Subcutaneous abdominal adipose tissue (tissue), 5 donors: ENCODE data around the gene SLC34A3.

Experiments used
- H3K27ac ChIP-seq: one replicate; pipeline ENCODE4 v1.7.0; 2013; ENCODE audit warnings: low read depth, mild to moderate bottlenecking, inconsistent platforms, low read length, moderate library complexity
- H3K27me3 ChIP-seq, 5 donors: one replicate each; pipeline ENCODE4 v1.7.0; 2013; ENCODE audit warnings: low read length in 5 of 5, inconsistent platforms in 1 of 5; ENCODE audit not compliant: control insufficient read depth in 5 of 5, insufficient read depth in 4 of 5
- H3K36me3 ChIP-seq, 5 donors: one replicate each; pipeline ENCODE4 v1.7.0; 2013; ENCODE audit warnings: low read length in 5 of 5; ENCODE audit not compliant: control insufficient read depth in 5 of 5, insufficient read depth in 5 of 5
- H3K4me1 ChIP-seq, 5 donors: one replicate each; pipeline ENCODE4 v1.7.0; 2013; ENCODE audit warnings: low read length in 5 of 5, mild to moderate bottlenecking in 3 of 5, moderate library complexity in 1 of 5; ENCODE audit not compliant: control insufficient read depth in 5 of 5, insufficient read depth in 5 of 5
- H3K4me3 ChIP-seq, 5 donors: one replicate each; pipeline ENCODE4 v1.7.0; 2013; ENCODE audit warnings: low read length in 5 of 5, low read depth in 1 of 5
- H3K9ac ChIP-seq, 5 donors: one replicate each; pipeline ENCODE4 v1.7.0; 2013; ENCODE audit warnings: low read length in 5 of 5, mild to moderate bottlenecking in 4 of 5, moderate library complexity in 3 of 5
- H3K9me3 ChIP-seq, 5 donors: one replicate each; pipeline ENCODE4 v1.7.0; 2013; ENCODE audit warnings: low read length in 5 of 5; ENCODE audit not compliant: control insufficient read depth in 5 of 5
- donor health status: healthy.
- donor health status: healthy.
- donor health status: healthy.
- donor health status: healthy.
- donor health status: healthy.

The SLC34A3 gene

DNA sequence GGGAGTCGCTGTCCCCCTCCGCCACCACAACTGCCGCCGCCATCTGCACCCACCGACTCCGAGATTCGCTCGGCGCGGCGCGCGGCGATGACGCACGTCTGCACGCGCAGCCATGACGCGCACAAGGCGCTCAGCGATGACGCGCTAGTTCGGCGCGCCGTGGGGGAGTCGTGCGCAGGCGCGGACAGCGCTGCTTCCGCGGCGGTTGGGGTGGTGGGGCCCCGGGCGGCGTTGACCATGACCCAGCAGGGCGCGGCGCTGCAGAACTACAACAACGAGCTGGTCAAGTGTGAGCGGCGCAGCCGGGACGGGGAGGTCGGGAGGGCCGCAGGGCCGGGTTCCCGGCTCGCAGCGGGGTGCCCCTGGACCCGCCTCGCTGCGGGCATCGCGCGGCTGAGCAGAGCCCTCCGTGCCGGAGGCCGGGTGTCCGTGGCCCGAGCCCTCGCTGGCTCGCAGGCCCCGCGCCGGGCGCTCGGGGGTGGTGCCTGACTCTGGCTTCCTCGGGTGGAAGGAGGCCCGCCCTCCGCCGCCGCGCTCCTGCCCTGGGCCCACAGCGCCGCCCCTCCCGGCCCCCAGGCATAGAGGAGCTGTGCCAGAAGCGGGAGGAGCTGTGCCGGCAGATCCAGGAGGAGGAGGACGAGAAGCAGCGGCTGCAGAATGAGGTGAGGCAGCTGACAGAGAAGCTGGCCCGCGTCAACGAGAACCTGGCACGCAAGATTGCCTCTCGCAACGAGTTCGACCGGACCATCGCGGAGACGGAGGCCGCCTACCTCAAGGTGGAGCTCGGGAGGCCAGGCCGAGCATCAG, 42.0 kb upstream of the SLC34A3 start, which contains the start of the genes ANAPC2 and SSNA1:
Gene ANAPC2 (minus strand): TSS at position 71 of the 807 bp plus-strand sequence. CDS start 28 bp downstream, at position 43.
Gene SSNA1 (plus strand): TSS at position 187 of the 807 bp plus-strand sequence. CDS start 51 bp downstream, at position 238.
- Histone ChIP-seq H3K4me3 (peak within 1 kb of the TSS; percentile 90 to 99 (median 95)), H3K9ac (peak within 1 kb of the TSS; percentile 68 to 95 (median 91)), H3K9me3 (no peaks in the 10 kb centered on the region), H3K27ac (peak within 1 kb of the TSS; percentile 91), H3K4me1 (peaks cover 9 to 54% (median 40%) of the 10 kb centered on the region in 5 donors), H3K36me3 (peaks cover 0 to 55% (median 51%) of the 10 kb centered on the region in 5 donors), H3K27me3 (no peaks in the 10 kb centered on the region)

DNA sequence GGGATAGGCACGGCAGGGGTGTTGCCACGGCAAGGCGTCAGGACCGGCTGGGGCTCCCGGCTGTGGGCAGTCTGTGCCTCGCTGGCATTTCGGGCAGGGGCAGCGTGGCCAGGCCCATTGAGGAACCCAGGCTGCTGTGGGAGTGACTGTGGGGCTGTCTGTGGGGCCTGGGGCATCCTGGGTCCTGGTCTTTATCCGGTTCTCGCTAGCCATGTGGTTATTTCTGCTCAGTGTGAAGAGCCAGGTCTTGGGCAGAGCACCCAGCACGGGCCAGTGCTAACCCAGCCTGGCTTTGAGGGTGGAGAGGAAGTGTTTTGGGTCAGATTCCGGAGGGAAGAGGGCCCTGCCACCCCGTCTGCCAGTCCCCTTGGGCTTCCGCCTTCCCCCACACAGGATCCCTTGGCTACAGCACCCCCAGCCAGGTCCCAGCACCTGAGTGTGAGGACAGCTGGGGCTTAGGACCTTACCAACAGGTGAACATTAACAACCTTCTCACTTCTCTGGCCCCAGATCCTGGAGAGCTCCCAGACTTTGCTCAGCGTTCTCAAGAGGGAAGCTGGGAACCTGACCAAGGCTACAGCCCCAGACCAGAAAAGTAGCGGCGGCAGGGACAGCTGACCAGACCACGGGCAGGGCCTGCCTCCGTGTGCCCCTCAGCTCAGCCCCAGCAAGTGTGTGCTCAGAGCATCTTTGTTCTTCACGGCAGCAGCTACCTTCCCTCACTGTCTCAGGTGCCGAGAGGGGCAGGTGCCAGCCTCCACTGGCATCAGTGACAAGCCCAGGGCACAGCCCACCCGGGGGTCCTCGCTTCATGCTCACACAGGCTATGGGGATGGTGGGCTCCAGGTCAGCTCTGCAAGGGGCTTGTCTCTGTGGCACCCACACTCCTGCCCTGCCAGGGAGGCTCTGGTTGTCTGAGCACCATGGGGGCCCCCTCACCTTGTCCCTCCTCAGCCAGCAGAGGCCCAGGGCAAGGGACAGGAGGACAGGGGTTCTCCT, 41.1 kb upstream of the SLC34A3 start:
- no peaks in the 10 kb centered on the region for H3K27me3 ChIP-seq
- peaks cover 0 to 46% (median 42%) of the 10 kb centered on the region in 5 donors for H3K36me3 ChIP-seq
- peak overlapping the region; percentile 68 to 95 (median 91) for H3K9ac ChIP-seq
- peak overlapping the region; percentile 91 for H3K27ac ChIP-seq
- H3K4me1 ChIP-seq, result peaks cover 9 to 54% (median 40%) of the 10 kb centered on the region in 5 donors
- peak overlapping the region; percentile 64 to 99 (median 95) for H3K4me3 ChIP-seq
- H3K9me3 ChIP-seq, result no peaks in the 10 kb centered on the region

- H3K27ac ChIP-seq, result no peak overlapping the region
- H3K36me3 ChIP-seq, result peaks cover 0 to 38% (median 35%) of the 10 kb centered on the region in 5 donors
- no peak overlapping the region for H3K4me3 ChIP-seq
- H3K4me1 ChIP-seq, result peaks cover 9 to 48% (median 40%) of the 10 kb centered on the region in 5 donors
- no peaks in the 10 kb centered on the region for H3K27me3 ChIP-seq
- H3K9me3 ChIP-seq, result no peaks in the 10 kb centered on the region
- H3K9ac ChIP-seq, result peak overlapping the region in 1 of 5 donors; percentile 95
Measured at GRCh38 chr9:137190315-137190856, 40.3 kb upstream of the SLC34A3 start.

DNA sequence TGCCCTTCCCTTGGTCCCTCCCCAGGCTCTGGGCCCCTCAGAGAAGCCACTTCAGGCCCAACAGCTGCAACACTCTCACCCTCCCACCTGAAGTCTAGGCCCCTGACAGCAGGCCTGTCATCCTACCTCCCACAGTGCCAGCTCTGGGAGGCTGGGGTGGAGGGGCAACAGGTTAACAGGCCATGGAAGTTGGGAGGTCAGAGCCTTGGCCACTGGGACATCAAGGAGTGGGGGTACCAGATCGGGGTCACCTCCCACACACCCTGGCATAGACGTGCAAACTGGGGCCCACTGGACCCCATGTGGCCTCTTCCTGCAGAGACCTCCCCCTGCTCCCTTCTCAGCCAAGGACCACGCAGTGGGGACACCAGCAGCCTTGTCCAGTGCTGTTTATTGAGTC, 39.5 kb upstream of the SLC34A3 start:
- Histone ChIP-seq H3K4me1 (peaks cover 9 to 43% (median 34%) of the 10 kb centered on the region in 5 donors), H3K4me3 (no peak overlapping the region), H3K9me3 (no peaks in the 10 kb centered on the region), H3K27me3 (no peaks in the 10 kb centered on the region), H3K36me3 (peaks cover 0 to 30% (median 27%) of the 10 kb centered on the region in 5 donors), H3K9ac (no peak overlapping the region), H3K27ac (no peak overlapping the region)

DNA sequence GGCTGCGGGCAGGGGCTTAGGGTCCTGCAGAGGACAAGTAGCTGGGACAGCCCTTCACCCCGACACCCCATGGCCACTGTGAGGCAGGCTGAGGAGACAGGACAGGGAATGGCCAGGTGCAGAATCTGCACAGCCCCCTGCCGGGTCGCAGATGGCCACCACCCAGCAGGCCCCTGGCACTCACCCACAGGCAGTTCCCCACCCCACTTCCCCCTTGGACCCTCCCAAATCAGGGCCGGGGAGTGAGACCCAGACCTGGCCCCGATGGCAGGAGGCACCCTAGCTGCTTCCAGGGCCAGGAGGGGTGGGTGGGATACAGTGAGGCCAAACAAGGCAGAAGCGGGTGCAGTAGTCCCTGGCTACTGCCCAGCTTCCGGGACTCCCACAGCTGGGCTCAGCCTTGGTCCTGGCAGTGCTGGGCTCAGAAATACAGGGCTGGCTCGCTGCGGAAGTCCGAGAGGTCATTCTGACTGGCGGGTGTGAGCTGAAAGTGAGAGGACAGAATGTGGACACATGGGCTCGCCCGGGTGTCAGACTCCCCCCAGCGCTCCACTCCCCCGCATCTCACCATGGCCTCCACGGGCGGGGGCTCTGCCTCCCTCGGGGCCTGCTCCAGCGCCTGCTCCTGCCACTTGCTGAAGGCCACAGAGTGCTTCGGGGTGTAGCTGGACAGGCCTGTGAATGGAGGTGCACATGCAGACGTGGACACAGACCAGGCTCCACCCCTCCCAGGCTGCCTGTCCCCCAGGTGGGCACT, 38.8 kb upstream of the SLC34A3 start:
- H3K9me3 ChIP-seq, result no peaks in the 10 kb centered on the region
- no peak overlapping the region for H3K27ac ChIP-seq
- no peak overlapping the region for H3K4me3 ChIP-seq
- no peaks in the 10 kb centered on the region for H3K27me3 ChIP-seq
- H3K9ac ChIP-seq, result no peak overlapping the region
- H3K4me1 ChIP-seq, result peaks cover 9 to 37% (median 27%) of the 10 kb centered on the region in 5 donors
- H3K36me3 ChIP-seq, result peaks cover 0 to 27% (median 25%) of the 10 kb centered on the region in 5 donors

GRCh38 chr9:137192448-137192780, 38.3 kb upstream of the SLC34A3 start:
- no peak overlapping the region for H3K9ac ChIP-seq

DNA sequence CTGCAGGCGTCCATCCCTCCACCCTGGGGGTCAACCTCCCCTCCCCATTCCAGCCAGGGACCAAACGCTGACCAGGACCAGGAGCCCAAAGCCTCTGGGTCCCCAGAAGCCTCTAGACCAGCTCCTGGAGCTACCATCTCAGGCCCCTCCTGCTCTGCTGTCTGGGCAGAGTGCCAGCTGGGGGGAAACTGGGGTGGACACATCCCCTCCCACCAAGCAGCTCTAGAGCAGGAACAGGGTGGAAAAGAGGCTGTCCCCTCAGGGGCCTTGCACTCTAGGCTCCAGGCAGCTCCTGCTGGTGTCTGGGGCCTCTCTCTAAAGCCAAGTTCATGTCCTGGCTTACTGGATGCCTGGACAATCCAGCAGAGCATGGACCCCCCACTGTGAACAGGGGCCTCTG, 37.8 kb upstream of the SLC34A3 start:
- H3K4me1 ChIP-seq, result peaks cover 0 to 33% (median 20%) of the 10 kb centered on the region in 5 donors
- no peaks in the 10 kb centered on the region for H3K27me3 ChIP-seq
- H3K9me3 ChIP-seq, result no peaks in the 10 kb centered on the region
- H3K27ac ChIP-seq, result no peak overlapping the region
- H3K9ac ChIP-seq, result no peak overlapping the region
- H3K36me3 ChIP-seq, result peaks cover 0 to 25% (median 25%) of the 10 kb centered on the region in 5 donors
- no peak overlapping the region for H3K4me3 ChIP-seq

More at GRCh38 chr9:137192448-137192780, 38.3 kb upstream of the SLC34A3 start:
- no peaks in the 10 kb centered on the region for H3K9me3 ChIP-seq
- no peaks in the 10 kb centered on the region for H3K27me3 ChIP-seq
- peaks cover 4 to 33% (median 22%) of the 10 kb centered on the region in 5 donors for H3K4me1 ChIP-seq
- H3K4me3 ChIP-seq, result no peak overlapping the region
- peaks cover 0 to 25% (median 25%) of the 10 kb centered on the region in 5 donors for H3K36me3 ChIP-seq
- H3K27ac ChIP-seq, result no peak overlapping the region

- Histone ChIP-seq H3K4me1 (peaks cover 0 to 37% (median 24%) of the 10 kb centered on the region in 5 donors), H3K36me3 (peaks cover 0 to 25% (median 25%) of the 10 kb centered on the region in 5 donors), H3K4me3 (no peak overlapping the region), H3K27ac (no peak overlapping the region), H3K27me3 (no peaks in the 10 kb centered on the region), H3K9me3 (no peaks in the 10 kb centered on the region), H3K9ac (no peak overlapping the region)
Measured at GRCh38 chr9:137193771-137194170, 36.9 kb upstream of the SLC34A3 start.

DNA sequence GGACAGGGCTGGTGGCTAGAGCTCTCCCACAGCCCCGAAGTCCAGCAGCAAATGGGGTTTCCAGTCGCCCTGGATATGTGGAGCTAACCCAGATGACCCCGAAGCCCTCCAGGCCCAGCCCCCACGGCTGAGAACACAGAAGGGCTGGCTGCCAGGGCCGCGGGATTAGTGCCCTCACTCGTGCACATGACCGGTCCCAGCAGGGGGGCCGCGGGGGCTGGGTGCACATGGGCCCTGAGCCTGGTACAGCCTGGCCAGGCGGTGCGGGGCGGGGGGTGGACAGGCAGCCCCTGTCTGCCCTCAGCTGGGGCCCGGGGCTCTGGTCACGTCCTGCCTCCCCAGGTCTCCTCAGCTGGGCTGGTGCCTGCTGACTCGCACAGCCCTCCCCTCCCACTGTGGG, 36.3 kb upstream of the SLC34A3 start:
- Histone ChIP-seq H3K27me3 (no peaks in the 10 kb centered on the region), H3K4me1 (peaks cover 0 to 38% (median 25%) of the 10 kb centered on the region in 5 donors), H3K36me3 (peaks cover 0 to 25% (median 25%) of the 10 kb centered on the region in 5 donors), H3K4me3 (no peak overlapping the region), H3K9ac (no peak overlapping the region), H3K9me3 (no peaks in the 10 kb centered on the region), H3K27ac (no peak overlapping the region)
